ENCODE data around the gene AMMECR1.

AMMECR1 gene

GRCh38 chrX:110317061-110317819, 645 bp downstream of the AMMECR1 start:
- TF ChIP-seq MYC (IDR thresholded peaks at IDR 0.05; ENCODE audit: low read depth, low read length), result no peak
- no peak for TF ChIP-seq CTCF (IDR thresholded peaks at IDR 0.05; ENCODE audit: low read depth, low read length)
- TF ChIP-seq POLR2A (IDR thresholded peaks at IDR 0.05; ENCODE audit: extremely low read depth, insufficient read length), result no peak
- no peak for TF ChIP-seq MAX (IDR thresholded peaks at IDR 0.05; ENCODE audit: low read depth, low read length)
- H3K4me3 ChIP-seq (ENCODE audit: low read depth, low read length), result peak overlapping the region; percentile 78
- DNase-seq (ENCODE audit: low read depth), result peak; percentile 50

GRCh38 chrX:110316351-110317060, 1.4 kb downstream of the AMMECR1 start:
- H3K4me3 ChIP-seq (ENCODE audit: low read depth, low read length), result peak overlapping the region; percentile 78
- DNase-seq (ENCODE audit: low read depth), result peak; percentile 39
- TF ChIP-seq POLR2A (IDR thresholded peaks at IDR 0.05; ENCODE audit: extremely low read depth, insufficient read length) (no peak), CTCF (IDR thresholded peaks at IDR 0.05; ENCODE audit: low read depth, low read length) (no peak)

GRCh38 chrX:110315551-110315950, 2.3 kb downstream of the AMMECR1 start:
- TF ChIP-seq CTCF (IDR thresholded peaks at IDR 0.05; ENCODE audit: low read depth, low read length) (no peak), MAX (IDR thresholded peaks at IDR 0.05; ENCODE audit: low read depth, low read length) (no peak), MYC (IDR thresholded peaks at IDR 0.05; ENCODE audit: low read depth, low read length) (no peak), POLR2A (IDR thresholded peaks at IDR 0.05; ENCODE audit: extremely low read depth, insufficient read length) (no peak)
- DNase-seq (ENCODE audit: low read depth), result no peak
- H3K4me3 ChIP-seq (ENCODE audit: low read depth, low read length), result peak overlapping the region; percentile 21

GRCh38 chrX:110311437-110312230, 6.3 kb downstream of the AMMECR1 start:
- TF ChIP-seq MAX (IDR thresholded peaks at IDR 0.05; ENCODE audit: low read depth, low read length) (no peak), CTCF (IDR thresholded peaks at IDR 0.05; ENCODE audit: low read depth, low read length) (no peak), MYC (IDR thresholded peaks at IDR 0.05; ENCODE audit: low read depth, low read length) (no peak), POLR2A (IDR thresholded peaks at IDR 0.05; ENCODE audit: extremely low read depth, insufficient read length) (no peak)
- no peak for DNase-seq (ENCODE audit: low read depth)
- no peak overlapping the region for H3K4me3 ChIP-seq (ENCODE audit: low read depth, low read length)

GRCh38 chrX:110310896-110311295, 7.0 kb downstream of the AMMECR1 start:
- no peak overlapping the region for H3K4me3 ChIP-seq (ENCODE audit: low read depth, low read length)
- DNase-seq (ENCODE audit: low read depth), result no peak
- TF ChIP-seq POLR2A (IDR thresholded peaks at IDR 0.05; ENCODE audit: extremely low read depth, insufficient read length) (no peak), MYC (IDR thresholded peaks at IDR 0.05; ENCODE audit: low read depth, low read length) (no peak), MAX (IDR thresholded peaks at IDR 0.05; ENCODE audit: low read depth, low read length) (no peak), CTCF (IDR thresholded peaks at IDR 0.05; ENCODE audit: low read depth, low read length) (no peak)

Measured in NB4 (cell line).